HG02642 (cell line): ENCODE measurements around the gene POLR3E.
A peak's percentile ranks its signal among the peaks of the same experiment; 100 is the strongest.
"Not testable (repeated sequence)": the region's sequence is repeated elsewhere in the genome, so short reads cannot be mapped to it uniquely, and the experiment has no call there.

Source experiments
- ATAC-seq: cut with Tn5 transposase; IDR thresholded peaks from one replicate; pipeline ENCODE4 v1.9.1; 2021; ENCODE audit warnings: mild to moderate bottlenecking; ENCODE audit not compliant: unreplicated experiment, poor library complexity

The POLR3E gene

DNA sequence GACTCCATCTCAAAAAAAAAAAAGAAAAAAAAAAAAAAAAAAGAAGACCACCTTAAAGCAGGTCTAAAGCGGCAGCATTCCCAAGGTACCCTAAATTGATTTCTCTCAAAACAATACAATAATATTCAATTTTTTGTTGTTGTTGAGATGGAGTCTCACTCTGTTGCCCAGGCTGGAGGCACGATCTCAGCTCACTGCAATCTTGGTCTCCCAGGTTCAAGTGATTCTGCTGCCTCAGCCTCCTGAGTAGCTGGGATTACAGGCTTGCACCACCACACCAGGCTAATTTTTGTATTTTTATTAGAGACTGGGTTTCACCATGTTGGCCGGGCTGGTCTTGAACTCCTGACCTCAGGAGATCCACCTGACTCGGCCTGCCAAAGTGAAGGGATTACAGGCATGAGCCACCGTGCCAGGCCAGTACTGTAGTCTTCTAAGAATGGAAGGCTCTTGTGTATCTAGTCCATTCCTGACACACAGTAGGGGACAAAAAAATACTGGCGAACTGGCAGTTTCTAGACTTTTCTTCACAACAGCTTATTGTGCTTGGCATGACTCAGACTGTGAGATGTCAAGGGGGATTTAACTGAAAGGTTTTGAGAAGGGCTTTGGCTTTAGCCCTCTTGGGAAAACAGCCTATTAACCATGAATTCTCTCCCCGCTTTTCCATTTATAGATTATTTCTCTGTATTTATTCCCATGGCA lies 59.9 kb downstream of the POLR3E start:
- ATAC-seq, result peak; percentile 41

DNA sequence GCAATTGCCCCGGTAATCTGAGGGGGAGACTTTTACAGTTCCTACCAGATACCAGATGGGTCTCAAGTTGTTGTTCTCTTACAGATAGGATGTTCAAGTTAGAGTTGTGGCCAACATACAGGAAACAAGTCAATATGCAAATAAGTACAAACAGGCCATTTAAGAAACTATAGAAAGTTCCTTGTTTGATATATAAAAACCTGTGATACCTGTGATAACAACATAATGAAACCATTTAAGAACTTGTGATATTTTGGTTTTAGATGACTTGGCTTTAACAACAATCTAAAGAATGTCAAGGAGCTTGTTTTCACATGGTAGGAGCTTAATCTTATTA lies 60.4 kb downstream of the POLR3E start:
- ATAC-seq, result peak; percentile 51

DNA sequence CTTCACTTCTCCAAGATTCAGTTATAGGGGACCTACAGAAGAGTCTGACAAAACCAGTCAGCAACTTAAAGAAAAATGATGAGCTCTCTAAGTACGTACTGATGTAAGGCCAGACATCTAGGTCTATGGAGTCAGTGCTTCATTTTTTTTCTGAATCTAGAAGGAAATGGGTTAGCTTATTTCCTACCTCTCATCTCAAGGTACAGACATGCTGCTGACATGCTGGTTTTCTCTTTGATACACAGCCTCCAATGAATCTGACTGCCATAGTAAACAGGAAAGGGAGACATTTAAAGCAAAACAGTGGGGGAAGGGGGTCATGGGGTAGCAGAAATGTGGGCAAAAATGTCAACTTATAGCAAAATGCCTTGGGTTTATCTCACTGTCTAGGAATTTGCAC lies 60.8 kb downstream of the POLR3E start:
- peak; percentile 17 for ATAC-seq

DNA sequence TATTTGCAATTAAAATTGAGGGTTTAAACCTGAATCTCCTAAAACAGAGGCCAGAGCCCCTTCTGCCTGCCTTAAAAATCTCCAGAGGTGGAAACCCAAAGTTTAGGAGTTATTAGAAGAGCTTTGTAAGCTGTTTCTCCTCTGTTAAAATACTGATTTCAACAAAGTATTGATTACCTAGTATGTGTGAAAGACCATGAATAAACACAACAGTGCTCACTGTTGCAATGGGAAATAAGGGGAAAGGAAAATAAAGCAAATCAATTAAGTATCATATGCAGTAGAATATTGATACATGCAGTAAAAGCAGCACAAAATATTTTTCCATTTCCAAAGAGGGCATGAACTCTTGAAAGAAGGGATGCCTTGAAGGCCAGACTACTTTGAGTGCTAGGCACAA lies 62.5 kb downstream of the POLR3E start:
- ATAC-seq, result no peak

DNA sequence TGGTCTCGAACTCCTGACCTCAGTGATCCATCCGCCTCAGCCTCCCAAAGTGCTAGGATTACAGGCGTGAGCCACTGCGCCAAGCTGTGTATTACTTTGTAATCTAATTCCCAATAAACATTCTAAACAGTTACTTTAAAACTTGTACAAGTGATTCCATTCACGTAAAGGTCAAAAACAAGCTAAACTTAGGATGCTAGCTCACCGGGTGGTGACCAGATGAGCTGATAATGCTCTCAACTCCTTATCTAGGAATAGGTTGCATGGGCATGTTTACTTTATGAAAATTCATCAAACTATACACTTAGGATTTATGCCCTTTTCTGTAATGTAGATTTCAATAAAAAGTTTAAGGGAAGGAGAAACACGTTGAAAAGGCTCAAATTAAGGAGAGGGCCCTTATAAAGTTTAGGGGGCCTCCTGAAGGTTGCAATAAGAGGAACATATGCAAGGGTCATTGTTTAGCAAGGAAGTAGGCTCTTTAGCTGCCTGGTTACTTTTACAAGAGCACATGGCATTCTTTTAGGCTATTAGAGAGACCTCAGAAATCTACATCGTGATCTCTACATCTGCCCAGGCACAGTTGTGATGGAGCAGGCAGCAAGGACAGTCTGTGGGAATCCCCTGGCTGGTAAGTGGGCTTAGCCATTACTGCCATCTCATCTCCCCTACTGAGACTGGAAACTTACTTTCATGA lies 63.9 kb downstream of the POLR3E start:
- ATAC-seq, result no peak

DNA sequence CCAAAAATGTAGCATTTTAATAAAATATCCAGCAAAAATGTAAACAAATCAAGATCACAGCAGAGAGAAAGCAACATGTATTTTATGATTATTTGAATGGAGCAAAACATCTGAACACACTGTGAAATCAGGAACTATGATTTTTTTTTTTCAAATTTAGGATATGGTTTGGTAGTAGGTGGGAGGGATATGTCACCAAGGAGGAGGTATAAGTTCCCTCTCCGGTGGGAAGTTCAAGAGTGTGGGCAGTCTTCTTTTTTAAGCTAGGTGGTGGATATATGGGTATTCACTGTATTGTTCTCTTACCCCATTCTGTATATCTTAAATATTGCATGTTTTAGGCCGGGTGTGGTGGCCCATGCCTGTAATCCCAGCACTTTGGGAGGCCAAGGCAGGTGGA lies 67.0 kb downstream of the POLR3E start:
- no peak for ATAC-seq

DNA sequence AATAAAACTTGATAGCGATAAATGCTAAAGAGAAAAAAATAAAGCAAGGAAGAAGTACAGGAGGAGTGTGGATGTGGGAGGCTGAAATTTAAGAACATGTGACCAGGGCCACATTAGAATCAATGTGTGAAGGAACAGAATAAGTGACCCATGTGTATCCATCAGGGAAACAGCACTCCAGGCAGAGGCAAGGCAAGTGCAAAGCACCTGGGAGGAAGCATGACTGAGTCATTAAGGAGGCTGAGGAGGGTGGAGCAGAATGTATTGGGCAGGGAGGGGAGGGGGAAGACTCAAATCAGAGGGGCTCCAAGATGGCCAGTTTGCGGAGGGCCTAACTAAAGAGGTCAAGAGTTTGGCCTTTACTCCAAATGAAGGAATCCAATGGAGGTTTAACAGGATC lies 69.2 kb downstream of the POLR3E start:
- no peak for ATAC-seq

DNA sequence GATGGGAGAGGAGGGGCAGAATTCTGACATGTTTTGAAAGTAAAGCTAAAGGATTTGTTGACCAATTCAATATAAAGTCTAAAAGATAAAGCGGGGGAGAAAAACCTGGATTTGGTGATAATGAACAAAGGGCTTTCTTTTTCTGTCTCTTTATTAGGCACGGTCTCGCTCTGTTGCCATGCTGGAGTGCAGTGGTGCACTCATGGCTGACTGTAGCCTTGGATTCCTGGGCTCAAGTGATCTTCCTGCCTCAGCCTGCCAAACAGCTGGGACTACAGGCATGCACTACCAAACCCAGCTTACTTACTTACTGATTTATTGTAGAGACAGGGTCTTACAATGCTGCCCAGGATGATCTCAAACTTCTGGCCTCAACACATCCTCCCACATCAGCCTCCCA lies 69.7 kb downstream of the POLR3E start:
- no peak for ATAC-seq

DNA sequence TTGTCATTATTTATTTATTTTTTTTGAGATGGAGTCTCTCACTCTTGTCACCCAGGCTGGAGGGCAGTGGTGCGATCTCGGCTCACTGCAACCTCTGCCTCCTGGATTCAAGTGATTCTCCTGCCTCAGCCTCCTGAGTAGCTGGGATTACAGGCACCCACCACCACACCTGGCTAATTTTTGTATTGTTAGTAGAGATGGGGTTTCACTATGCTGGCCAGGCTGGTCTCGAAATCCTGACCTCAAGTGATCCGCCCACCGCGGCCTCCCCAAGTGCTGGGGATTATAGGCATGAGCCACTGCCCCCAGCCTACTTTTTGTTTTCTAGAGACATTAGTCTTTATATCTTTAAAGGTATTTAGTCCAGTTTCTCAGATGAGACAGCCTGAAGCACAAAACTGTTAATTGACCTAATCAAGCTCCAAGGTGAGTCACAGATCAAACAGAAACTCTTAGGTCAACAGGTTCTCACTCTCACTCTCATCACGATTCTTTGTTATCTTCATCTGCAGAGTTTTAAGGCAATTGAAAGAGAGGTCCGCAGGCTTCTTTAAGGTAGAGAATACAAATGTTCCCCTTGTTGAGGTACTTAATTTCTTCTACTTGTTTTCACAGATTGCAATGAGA lies 71.1 kb downstream of the POLR3E start:
- not testable (repeated sequence) for ATAC-seq

DNA sequence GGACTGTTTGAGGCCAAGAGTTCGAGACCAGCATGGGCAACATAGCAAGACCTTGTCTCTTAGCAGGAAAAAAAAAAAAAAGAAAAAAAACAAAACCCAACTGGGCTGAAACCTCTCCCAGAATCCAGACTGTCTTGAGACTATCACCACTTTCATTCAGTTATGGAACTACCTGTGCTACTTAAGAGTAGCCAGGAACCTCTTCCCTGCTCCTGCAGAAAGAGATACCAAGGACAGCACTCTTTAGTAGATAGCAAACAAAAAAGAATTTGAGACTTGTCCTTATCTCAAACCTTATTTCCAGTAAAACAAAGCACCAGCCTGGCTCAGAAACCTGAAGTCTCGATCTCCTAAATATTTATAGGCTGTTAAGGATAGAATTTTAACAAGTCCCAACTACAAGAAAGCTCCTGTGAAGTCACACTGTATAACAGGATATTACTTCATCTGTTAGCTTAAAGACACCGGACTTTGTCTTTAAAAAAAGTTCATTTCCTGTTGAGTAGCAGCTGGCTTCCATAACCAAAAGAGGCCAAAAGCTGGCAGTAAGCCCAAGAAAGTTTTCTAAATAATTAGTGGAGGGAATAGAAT lies 72.1 kb downstream of the POLR3E start:
- no peak for ATAC-seq

DNA sequence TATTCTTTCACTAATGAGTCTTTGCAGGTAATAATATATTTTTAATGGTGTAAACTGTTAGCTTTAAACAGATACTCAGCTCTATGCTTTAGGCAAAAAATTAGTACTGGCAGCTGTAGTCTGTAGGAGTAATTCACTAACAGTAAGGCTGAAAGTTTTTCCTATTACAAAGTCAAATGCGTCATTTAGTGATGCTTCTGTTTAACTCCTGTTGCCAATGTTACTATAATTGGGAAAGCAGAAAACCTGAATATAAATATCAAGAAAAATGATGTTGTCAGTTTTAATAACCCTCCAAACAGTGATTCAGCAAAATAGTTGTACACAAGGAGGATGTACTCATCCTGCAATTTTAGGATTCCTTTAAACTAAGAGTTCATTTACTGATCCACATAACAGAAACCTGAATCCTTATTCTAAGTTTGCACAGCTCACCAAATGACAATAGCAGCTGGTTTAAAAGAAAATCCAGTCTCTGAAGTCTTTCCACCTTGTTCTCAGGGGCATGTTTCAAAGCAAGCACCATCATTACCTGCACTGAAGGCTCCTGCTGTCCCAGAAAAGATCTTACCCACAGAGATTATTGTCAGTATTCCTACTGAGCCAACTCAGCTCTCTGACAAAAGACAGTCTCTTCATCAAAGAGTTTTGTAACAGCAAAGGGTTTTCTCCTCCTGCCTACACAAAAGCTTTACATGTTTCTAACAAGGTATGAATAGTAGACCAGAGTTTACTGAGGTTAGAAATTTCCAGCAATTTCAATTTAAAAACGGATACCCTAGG lies 73.0 kb downstream of the POLR3E start:
- no peak for ATAC-seq

DNA sequence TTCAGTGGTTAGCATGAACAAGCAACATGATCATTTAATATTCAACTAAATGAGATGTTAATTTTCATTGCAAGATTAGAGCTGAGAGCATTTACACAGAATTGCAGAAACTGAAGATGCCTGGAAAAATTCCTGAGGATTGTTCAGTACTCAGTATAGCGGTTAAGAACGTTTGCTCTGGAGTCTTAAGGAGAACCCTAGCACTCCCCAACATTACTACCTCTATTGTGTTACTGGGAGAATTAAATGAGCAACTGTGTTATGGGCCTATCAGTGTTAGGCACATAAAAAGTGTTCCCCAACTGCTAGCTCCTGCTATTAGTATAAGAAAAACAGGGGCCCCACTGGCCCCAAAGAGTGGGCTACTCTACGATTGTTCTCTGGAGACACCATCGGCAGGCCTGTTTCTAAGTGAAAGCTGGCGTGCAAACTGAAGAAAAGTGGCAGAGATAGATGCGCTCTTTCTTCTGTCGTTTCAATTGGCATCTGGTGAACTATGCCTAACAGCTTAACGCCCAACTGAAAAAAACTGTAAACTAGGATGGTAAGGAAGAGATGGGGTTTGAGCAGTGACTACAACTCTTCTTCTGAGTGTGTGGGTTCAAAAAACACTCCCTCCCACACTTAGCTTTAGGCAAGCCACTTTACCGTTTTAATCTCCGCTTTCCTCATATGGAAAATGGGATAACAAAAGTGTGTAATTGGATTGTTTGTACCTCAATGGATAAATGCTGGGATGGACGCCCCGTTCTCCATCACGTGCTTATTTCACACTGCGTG lies 75.9 kb downstream of the POLR3E start:
- no peak for ATAC-seq

DNA sequence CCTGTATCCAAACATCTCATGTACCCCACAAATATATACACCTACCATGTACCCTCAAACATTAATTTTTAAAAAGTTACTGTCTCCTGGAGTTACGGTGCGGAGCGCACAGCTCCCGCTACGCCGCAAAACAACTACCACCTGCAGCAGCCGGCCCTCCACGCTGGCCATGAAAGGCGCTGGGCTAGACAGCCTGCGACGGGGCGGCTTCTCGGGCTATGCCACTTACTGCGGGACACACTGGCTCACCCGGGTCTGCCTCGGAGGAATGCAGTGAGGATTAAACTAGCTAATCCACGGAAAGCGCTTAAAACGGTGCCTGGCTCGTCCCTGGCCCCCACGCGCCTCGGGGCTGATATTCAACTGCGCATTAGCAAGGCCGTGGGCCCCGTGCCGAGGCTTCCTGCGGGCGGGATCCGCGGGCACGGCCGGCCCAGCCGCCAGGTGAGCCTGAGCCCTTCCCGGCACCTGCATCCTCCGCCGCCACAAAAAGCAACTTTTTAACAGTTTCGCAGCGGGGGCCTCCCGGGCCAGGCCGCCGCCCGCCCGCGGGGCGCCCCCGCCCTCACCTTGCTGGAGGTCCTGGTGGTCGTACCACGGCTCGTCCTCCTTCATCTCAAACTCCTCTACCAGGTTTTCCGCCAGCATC lies 76.6 kb downstream of the POLR3E start:
- peak; percentile 28 for ATAC-seq

DNA sequence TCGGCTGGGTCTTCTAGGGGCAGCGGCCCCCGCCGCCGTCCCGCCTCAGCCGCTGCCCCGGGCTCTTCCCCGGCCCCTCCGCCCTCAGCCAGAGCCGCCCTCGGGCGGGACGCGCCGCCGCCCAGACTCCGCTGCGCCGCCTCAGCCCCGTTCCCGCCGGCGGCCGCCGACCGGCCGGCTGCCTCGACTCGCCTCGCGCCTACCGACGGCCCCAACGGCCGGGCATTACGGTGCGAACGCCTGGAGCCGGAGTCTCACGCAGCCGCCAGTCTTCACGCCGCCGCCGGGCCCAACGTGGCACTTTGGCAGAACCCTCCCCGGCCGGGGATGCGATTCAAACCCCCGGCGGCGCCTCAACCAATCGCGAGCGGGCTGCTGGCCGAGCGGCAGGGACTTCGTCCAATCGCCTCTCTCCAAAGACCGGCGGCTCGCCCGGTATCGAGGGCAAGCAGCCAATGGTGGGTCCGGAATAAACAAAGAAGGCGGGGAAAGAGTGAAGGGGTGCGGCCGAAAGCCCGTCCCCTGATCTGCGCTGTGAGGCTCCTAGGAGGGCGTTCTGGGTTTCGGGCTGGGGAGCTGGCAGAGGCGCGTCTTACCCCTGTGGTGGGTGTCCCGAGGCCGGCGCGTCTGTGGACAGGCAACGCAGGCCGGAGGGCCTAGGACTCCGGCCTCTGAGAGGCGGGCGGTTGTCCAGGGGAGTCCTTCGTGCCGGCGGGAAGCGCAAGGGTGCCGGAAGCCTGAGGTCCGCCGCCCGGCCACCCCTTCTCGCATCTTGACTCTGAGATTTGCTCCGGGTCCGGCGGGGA lies 77.3 kb downstream of the POLR3E start, which contains the start of gene CDR2:
CDR2 (minus strand) TSS at position 309 of the 806 bp plus-strand sequence. CDS start 310 bp downstream, outside the sequence.
- ATAC-seq, result peak; percentile 90

DNA sequence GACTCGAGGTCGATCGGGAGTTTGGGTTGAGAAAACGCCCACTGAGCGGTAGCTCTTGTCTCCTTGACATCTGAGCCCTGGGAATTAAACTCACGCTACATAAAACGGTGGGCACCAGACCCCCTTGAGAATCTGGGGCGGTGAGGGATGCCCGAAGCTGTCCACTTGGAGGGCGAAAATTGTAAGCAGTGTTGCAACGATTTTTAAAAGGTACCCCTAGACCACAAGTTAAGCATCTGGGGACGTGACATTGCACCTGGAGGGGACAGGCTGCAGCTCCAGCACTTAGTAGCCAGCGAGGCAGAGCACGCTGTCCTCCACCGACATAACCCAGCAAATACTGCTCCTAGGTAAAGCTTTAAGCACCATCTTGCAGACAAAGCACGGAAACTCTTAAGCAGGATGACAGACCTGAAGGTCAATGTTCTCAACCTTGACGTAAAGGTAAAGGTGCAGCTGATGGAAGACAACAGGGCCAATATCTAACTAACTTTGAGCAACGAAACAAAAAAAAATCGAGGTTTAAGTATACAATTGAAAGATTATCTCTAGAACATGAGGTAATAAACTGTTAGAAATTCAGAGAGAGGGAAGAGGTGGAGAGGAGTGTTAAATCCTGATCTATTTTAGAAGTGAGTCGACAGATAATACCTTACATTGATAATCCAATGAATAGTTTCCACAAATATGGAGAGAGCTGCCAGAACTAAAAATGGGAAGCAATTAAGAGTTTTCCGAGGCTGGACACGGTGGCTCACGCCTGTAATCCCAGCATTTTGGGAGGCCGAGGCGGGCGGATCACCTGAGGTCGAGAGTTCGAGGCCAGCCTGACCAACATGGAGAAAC lies 78.1 kb downstream of the POLR3E start:
- ATAC-seq, result no peak

DNA sequence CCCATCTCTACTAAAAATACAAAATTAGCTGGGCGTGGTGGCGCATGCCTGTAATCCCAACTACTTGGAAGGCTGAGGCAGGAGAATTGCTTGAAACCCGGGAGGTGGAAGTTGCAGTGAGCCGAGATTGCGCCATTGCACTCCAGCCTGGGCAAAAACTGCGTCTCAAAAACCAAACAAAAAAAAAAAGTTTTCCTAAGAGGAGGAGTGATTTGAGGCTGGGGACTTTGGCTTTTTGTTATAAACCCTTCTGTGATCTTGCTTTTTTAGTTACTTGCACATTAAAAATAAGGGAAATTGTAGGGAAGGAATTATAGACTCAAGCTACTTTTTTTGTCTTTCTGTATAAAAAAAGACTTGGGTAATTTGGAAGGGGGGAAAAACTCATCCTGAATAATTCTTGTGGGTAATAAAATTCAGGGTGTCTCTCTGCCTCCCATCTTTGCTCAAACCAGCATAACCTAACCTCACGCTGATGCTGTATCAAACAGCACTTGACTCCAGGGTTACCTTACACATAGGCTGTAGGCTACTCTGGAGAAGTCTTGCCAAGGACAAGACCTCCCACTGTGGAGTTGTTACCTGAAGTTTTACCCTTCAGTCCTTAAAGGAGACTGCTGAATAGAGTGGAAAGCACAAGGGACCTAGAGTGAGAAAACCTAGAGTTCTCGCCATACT lies 78.9 kb downstream of the POLR3E start:
- no peak for ATAC-seq

DNA sequence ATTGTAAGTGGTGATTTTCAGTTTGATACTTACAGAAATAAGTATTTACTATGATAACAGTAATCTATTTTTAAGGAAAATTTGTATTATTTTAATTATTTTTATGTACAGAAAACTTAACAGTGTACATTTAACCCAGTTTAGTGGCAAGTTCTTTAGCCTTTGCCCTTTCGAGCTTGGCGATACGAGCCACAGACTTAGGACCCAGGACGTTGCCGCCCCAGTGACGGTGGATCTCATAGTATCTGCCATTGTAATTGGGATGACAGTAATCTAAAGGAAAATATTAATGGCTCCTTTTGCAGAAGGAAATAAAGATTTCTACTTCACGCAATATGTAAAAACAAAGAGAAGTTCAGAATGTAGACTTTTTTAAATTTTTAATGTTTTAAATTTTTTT lies 82.4 kb downstream of the POLR3E start:
- ATAC-seq, result no peak
